Neural cell (in vitro differentiated cells): Measurements from ENCODE around the gene PLBD1.

Experiments
- CTCF ChIP-seq: fragments of 450-650 bp; IDR thresholded peaks from 2 replicates; pipeline ENCODE4 v1.5.1; 2014; ENCODE audit warnings: antibody characterized with exemption, mild to moderate bottlenecking, moderate library complexity; ENCODE audit not compliant: poor library complexity, severe bottlenecking
- POLR2AphosphoS5 ChIP-seq: IDR thresholded peaks from 2 replicates; pipeline ENCODE4 v1.6.1; 2012
- TAF1 ChIP-seq: IDR thresholded peaks from 2 replicates; pipeline ENCODE4 v1.6.1; 2012; ENCODE audit warnings: low read depth

- TF ChIP-seq POLR2AphosphoS5 (no peak), TAF1 (no peak), CTCF (no peak)
Measured at GRCh38 chr12:14495326-14495725, 72.4 kb downstream of the PLBD1 start.
